Measurements from ENCODE around the gene KCTD5.
"Not testable (repeated sequence)": the region's sequence is repeated elsewhere in the genome, so short reads cannot be mapped to it uniquely, and the experiment has no call there.

The KCTD5 gene

DNA sequence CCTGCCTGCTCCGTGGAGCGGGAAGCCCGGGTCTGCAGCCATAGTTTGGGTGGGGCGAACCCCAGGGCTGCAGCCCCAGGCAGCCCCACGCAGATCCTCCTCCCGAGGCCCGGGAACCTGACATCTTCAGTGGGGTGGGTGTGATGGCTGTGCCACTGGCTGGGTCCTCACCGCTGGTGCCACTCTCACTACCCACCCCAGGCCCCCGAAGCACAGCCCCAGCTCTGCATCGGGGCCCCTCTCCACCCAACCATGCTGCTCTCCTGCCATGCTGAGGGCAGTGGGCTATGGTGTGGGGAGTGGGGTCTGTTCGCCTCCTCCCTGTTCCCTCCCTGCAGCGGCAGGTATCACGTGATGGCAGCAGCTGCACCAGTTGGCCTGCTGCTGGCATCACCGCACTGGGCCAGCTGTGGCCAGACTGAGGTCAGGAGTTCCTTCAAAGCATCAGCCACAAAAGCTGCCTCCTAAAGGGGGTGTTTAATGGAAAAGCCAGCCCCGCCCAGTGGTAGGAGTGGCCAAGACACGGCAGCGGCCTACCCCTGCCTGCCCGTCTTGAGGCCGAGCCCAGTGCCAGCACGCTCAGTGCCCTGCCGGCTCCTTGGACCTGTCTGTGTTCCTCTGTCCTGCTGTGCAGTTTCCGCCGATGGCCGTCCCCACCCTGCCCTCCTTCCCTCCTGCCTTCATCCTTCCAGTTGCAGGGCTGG, 10.8 kb downstream of the KCTD5 start:
- Histone ChIP-seq H3F3A (ENCODE audit: low read depth) (no peaks in the 10 kb centered on the region), H2AFZ (ENCODE audit: low read length) (no peak overlapping the region), H3K9me3 (ENCODE audit: insufficient read depth, low read depth, low read length) (no peaks in the 10 kb centered on the region), H3K79me2 (ENCODE audit: insufficient read depth, low read length) (peaks cover 6% of the 10 kb centered on the region; the same call in 1 of the 2 replicates), H3K27me3 (ENCODE audit: insufficient read depth, low read length, poor library complexity, severe bottlenecking) (no peaks in the 10 kb centered on the region), H3K9ac (ENCODE audit: low read depth, low read length, poor library complexity, severe bottlenecking) (no peak overlapping the region), H4K20me1 (ENCODE audit: insufficient read depth, low read length, poor library complexity, severe bottlenecking) (no peaks in the 10 kb centered on the region), H3K4me2 (ENCODE audit: low read depth, low read length, poor library complexity, severe bottlenecking) (no peak overlapping the region), H3K4me1 (ENCODE audit: insufficient read depth, low read length, poor library complexity, severe bottlenecking) (no peaks in the 10 kb centered on the region), H3K9me2 (replicated peaks; ENCODE audit: low read depth, low read length) (no peaks in the 10 kb centered on the region), H3K4me3 (ENCODE audit: low read length, poor library complexity, severe bottlenecking) (no peak overlapping the region), H3K36me3 (ENCODE audit: insufficient read depth, low read length) (no peaks in the 10 kb centered on the region)
- no peak for TF ChIP-seq EZH2phosphoT487 (IDR thresholded peaks at IDR 0.05; ENCODE audit: borderline replicate concordance)

DNA sequence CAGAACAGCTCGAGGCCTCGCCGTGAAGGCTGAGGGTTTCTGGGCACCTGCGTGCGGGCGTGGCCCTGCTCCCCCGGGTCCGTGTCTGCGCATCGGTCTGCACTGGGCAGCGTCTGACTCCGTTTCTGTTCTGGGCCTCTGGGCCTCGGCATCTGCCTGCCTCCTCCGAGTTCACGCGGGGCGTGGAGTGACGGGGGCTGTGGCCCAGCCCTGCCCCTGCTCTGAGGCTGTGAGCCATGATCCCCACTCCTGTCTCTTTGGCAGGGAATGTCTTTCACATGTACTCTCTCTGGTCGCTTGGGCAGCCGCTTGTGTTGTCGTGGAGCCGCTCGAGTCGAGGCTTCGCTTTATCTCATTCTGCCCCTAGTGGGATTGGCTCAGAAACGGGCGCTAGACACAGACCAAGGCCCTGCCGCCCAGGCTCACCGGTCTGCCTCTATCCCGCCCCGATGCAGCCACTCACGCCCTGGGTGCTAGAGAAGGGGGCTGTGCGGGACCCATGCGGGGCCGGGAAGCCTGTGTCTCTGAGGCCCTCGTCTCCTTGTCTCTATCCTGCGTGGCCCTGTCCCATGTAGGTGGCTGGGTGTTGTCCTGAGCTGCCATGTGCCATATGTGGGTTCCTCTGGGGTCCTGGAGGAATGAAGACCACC, 14.4 kb downstream of the KCTD5 start:
- not testable (repeated sequence) for H3K79me2 ChIP-seq (ENCODE audit: insufficient read depth, low read length); H3K36me3 ChIP-seq (ENCODE audit: insufficient read depth, low read length); H3K4me3 ChIP-seq (ENCODE audit: low read length, poor library complexity, severe bottlenecking); H3K9me2 ChIP-seq (replicated peaks; ENCODE audit: low read depth, low read length); H3K9me3 ChIP-seq (ENCODE audit: insufficient read depth, low read depth, low read length); H3K27me3 ChIP-seq (ENCODE audit: insufficient read depth, low read length, poor library complexity, severe bottlenecking); H2AFZ ChIP-seq (ENCODE audit: low read length); H3K4me1 ChIP-seq (ENCODE audit: insufficient read depth, low read length, poor library complexity, severe bottlenecking); H3K9ac ChIP-seq (ENCODE audit: low read depth, low read length, poor library complexity, severe bottlenecking); H4K20me1 ChIP-seq (ENCODE audit: insufficient read depth, low read length, poor library complexity, severe bottlenecking); H3K4me2 ChIP-seq (ENCODE audit: low read depth, low read length, poor library complexity, severe bottlenecking); H3F3A ChIP-seq (ENCODE audit: low read depth)

DNA sequence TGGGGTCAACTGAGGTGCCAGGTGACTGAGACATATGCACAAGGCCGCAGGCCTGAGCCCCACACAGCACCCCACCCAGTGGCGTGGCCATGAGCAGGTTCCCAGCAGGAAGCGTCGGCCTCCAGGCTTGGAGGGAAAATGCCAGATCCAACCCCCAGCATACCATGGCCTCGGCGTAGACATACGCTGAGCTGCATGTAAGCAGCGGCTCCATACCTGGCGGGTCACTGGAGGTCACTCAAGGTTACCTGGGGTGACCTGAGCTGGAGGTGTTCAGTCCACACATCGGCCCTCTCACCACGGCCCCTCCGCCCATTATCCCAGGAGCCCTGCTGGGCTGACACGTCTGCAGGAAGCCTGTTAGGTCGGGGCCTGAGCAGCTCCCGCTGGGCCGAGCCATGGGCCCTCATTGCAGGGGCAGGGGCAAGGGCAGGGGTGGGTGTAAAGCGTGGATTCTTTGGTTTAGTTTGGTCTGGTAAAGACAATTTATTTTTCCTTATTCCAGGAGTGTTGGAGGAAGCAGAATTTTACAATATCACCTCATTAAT, 15.2 kb downstream of the KCTD5 start:
- no peak overlapping the region for H3K9ac ChIP-seq (ENCODE audit: low read depth, low read length, poor library complexity, severe bottlenecking)
- TF ChIP-seq, protein P1, sequence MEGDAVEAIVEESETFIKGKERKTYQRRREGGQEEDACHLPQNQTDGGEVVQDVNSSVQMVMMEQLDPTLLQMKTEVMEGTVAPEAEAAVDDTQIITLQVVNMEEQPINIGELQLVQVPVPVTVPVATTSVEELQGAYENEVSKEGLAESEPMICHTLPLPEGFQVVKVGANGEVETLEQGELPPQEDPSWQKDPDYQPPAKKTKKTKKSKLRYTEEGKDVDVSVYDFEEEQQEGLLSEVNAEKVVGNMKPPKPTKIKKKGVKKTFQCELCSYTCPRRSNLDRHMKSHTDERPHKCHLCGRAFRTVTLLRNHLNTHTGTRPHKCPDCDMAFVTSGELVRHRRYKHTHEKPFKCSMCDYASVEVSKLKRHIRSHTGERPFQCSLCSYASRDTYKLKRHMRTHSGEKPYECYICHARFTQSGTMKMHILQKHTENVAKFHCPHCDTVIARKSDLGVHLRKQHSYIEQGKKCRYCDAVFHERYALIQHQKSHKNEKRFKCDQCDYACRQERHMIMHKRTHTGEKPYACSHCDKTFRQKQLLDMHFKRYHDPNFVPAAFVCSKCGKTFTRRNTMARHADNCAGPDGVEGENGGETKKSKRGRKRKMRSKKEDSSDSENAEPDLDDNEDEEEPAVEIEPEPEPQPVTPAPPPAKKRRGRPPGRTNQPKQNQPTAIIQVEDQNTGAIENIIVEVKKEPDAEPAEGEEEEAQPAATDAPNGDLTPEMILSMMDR (conservative IDR thresholded peaks at IDR 0.05; ENCODE audit: low read length): no peak
- no peak for TF ChIP-seq EZH2phosphoT487 (IDR thresholded peaks at IDR 0.05; ENCODE audit: borderline replicate concordance)
- no peaks in the 10 kb centered on the region for H3K27me3 ChIP-seq (ENCODE audit: insufficient read depth, low read length, poor library complexity, severe bottlenecking)
- H3K36me3 ChIP-seq (ENCODE audit: insufficient read depth, low read length): peaks cover 4% of the 10 kb centered on the region; the same call in 1 of the 2 replicates
- H3K9me3 ChIP-seq (ENCODE audit: insufficient read depth, low read depth, low read length): no peaks in the 10 kb centered on the region
- H3K4me1 ChIP-seq (ENCODE audit: insufficient read depth, low read length, poor library complexity, severe bottlenecking): no peaks in the 10 kb centered on the region
- no peaks in the 10 kb centered on the region for H3F3A ChIP-seq (ENCODE audit: low read depth)
- H3K9me2 ChIP-seq (replicated peaks; ENCODE audit: low read depth, low read length): no peaks in the 10 kb centered on the region
- no peaks in the 10 kb centered on the region for H4K20me1 ChIP-seq (ENCODE audit: insufficient read depth, low read length, poor library complexity, severe bottlenecking)
- no peaks in the 10 kb centered on the region for H3K79me2 ChIP-seq (ENCODE audit: insufficient read depth, low read length)
- H3K4me3 ChIP-seq (ENCODE audit: low read length, poor library complexity, severe bottlenecking): no peak overlapping the region
- no peak overlapping the region for H3K4me2 ChIP-seq (ENCODE audit: low read depth, low read length, poor library complexity, severe bottlenecking)
- no peak overlapping the region for H2AFZ ChIP-seq (ENCODE audit: low read length)

DNA sequence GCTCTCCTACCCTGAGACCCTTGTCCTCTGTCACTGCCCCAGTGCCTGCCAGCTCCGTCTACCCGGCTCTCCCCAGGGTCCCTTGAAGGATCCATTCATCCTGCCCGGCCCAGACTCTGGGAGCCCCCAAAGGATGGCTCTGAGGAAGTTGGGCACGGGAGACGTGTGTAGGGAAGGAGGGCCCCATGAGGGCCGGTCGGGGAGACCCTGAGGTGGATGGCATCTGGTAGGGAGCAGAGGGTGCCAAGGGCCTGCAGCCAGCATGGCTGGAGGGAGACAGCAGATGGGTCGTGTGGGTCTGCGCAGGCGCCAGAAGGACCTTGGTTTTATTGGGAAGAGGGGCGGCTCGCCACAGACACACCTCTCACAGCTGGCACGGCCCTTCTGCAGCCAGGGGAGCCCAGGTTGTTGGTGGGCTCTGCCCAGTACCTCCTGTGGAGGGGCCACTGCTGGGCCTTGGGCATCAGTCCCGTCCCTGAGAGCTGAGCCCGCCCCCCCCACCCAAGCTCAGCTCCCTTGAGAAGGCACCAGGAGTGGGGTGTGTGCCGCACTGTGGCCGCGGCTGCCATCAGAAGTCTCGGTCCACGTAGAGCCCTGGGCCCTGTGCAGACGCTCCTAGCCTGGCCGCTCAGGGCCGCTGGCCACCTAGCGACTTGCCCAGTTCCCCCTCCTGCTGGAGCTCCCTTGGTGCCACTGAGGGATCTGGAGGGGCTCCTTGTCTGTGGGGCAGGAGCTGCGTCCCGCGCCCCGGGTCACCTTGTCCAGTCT, 16.0 kb downstream of the KCTD5 start:
- H3K9me2 ChIP-seq (replicated peaks; ENCODE audit: low read depth, low read length): no peaks in the 10 kb centered on the region
- no peaks in the 10 kb centered on the region for H3K27me3 ChIP-seq (ENCODE audit: insufficient read depth, low read length, poor library complexity, severe bottlenecking)
- H3K36me3 ChIP-seq (ENCODE audit: insufficient read depth, low read length): peaks cover 4% of the 10 kb centered on the region; the same call in 1 of the 2 replicates
- H3K9me3 ChIP-seq (ENCODE audit: insufficient read depth, low read depth, low read length): no peaks in the 10 kb centered on the region
- H3K9ac ChIP-seq (ENCODE audit: low read depth, low read length, poor library complexity, severe bottlenecking): no peak overlapping the region
- H3K4me1 ChIP-seq (ENCODE audit: insufficient read depth, low read length, poor library complexity, severe bottlenecking): no peaks in the 10 kb centered on the region
- no peak overlapping the region for H3K4me3 ChIP-seq (ENCODE audit: low read length, poor library complexity, severe bottlenecking)
- TF ChIP-seq, protein P1 (conservative IDR thresholded peaks at IDR 0.05; ENCODE audit: low read length): no peak
- no peak for TF ChIP-seq EZH2phosphoT487 (IDR thresholded peaks at IDR 0.05; ENCODE audit: borderline replicate concordance)
- H3K4me2 ChIP-seq (ENCODE audit: low read depth, low read length, poor library complexity, severe bottlenecking): no peak overlapping the region
- H3F3A ChIP-seq (ENCODE audit: low read depth): no peaks in the 10 kb centered on the region
- H2AFZ ChIP-seq (ENCODE audit: low read length): no peak overlapping the region
- no peaks in the 10 kb centered on the region for H3K79me2 ChIP-seq (ENCODE audit: insufficient read depth, low read length)
- no peaks in the 10 kb centered on the region for H4K20me1 ChIP-seq (ENCODE audit: insufficient read depth, low read length, poor library complexity, severe bottlenecking)

All from Loucy (cell line).